PC-3 (cell line): ENCODE results near the gene SMAD3.

Source experiments
- CTCF ChIP-seq: fragments of 300-600 bp; sonication (generic); conservative IDR thresholded peaks from 2 replicates; pipeline ENCODE4 v1.5.1; 2017; ENCODE audit warnings: antibody characterized with exemption, low read depth, mild to moderate bottlenecking, low read length
- EZH2 ChIP-seq: fragments of 300-600 bp; sonication (generic); IDR thresholded peaks from one replicate; pipeline ENCODE4 v1.6.1; 2017; ENCODE audit warnings: antibody characterized with exemption, mild to moderate bottlenecking, low read length; ENCODE audit not compliant: unreplicated experiment
- EZH2phosphoT487 ChIP-seq: fragments of 300-600 bp; sonication (generic); IDR thresholded peaks from 2 replicates; pipeline ENCODE4 v1.6.1; 2018; ENCODE audit warnings: mild to moderate bottlenecking, antibody characterized with exemption, low read length, borderline replicate concordance

DNA sequence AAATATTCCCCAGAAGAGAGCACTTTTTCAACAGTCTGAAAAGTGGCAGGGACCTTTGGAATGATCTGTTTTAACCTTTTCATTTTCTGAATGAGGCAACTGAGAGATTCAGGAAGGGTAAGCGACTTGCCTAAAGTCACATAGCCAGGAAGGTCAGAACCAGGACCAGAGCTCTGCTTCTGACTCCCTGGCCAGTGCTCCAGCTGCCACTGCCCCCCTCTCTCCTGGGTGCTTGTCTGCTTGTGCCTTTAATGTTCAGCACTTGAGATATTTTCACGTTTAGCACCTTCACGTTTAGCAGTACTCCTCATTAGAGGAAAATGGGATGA, 68.3 kb downstream of the SMAD3 start:
- TF ChIP-seq CTCF = no peak
- TF ChIP-seq EZH2 = no peak
- TF ChIP-seq EZH2phosphoT487 = no peak
